Measurements from ENCODE around the gene SHF.
A peak's percentile ranks its signal among the peaks of the same experiment; 100 is the strongest.
"Not testable (repeated sequence)": the region's sequence is repeated elsewhere in the genome, so short reads cannot be mapped to it uniquely, and the experiment has no call there.

SHF gene, protein sequence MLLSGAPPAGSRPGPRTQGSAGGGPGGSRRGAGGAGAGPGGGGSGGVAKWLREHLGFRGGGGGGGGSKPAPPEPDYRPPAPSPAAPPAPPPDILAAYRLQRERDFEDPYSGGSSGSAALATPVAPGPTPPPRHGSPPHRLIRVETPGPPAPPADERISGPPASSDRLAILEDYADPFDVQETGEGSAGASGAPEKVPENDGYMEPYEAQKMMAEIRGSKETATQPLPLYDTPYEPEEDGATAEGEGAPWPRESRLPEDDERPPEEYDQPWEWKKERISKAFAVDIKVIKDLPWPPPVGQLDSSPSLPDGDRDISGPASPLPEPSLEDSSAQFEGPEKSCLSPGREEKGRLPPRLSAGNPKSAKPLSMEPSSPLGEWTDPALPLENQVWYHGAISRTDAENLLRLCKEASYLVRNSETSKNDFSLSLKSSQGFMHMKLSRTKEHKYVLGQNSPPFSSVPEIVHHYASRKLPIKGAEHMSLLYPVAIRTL

GRCh38 chr15:45187894-45188830, at the start of gene SHF:
Gene SHF (minus strand): TSS chr15:45187966. CDS start chr15:45187951, 15 bp downstream.
- no peak for DNase-seq

- not testable (repeated sequence) for DNase-seq
Measured at GRCh38 chr15:45236806-45237205, 49.0 kb upstream of the SHF start.

GRCh38 chr15:45234562-45235235, 46.9 kb upstream of the SHF start:
- DNase-seq = no peak

- no peak for DNase-seq
Measured at GRCh38 chr15:45231864-45232562, 44.2 kb upstream of the SHF start.

DNA sequence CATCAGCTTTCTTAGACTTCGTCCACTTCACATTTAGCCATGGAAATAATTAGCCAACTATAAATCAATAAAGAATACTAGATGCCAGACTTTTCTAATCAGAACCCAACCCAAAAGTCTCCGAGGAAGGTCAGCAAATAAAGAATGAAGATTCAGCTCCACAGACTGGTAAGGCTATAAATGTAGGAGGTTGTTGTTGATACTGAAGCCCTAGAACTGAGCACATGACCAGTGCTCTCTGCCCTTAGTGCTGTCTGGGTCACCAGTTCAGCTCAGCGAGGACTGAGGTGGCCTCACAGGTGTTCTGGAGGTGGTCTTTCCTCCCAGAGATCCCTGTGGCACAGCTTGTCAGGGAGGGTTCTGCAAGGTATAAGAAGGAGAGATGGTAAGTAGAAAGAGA, 43.4 kb upstream of the SHF start:
- no peak for DNase-seq

GRCh38 chr15:45230245-45230965, 42.6 kb upstream of the SHF start:
- DNase-seq = no peak

GRCh38 chr15:45228931-45229330, 41.2 kb upstream of the SHF start:
- DNase-seq = no peak

GRCh38 chr15:45225506-45226273, 37.9 kb upstream of the SHF start:
- no peak for DNase-seq

GRCh38 chr15:45224621-45225217, 37.0 kb upstream of the SHF start:
- no peak for DNase-seq

GRCh38 chr15:45221967-45222366, 34.2 kb upstream of the SHF start:
- no peak for DNase-seq

GRCh38 chr15:45221053-45221599, 33.4 kb upstream of the SHF start:
- no peak for DNase-seq

DNA sequence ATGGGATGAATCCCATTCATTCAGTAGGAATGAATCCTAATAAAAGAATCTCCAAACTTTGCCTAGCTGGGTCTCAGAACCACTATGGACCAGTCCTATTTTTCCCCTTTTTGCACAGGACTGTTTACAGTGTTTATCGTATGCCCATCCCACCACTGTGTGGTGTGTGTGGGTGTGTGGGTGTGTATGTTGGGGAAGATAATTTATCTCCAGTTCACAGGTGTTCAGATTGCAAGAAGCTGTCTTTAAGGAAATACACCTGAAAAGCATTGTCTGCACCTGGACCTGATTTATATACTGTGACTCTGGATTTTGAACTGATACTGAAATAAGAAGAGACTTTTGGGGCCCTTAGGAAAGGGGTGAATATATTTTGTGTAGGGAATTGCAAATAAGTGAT, 24.7 kb upstream of the SHF start:
- DNase-seq = no peak

DNA sequence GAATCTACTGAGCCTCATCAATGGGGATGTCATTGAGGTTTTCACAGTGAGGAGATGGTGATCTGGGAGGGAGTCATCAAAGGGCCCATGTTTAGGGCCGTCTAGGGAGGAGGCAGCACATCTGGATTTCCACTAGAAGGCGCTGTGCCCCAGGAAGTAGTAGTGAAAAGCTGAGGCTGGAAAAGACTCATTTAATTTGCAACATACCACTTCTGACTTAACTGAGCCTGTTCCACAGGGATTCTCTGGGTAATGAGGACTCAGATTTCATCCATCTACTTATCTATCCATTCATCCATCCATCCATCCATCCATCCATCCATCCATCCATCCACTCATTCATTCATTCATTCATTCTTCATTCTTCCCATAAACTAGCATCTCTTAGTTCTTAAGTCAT, 17.4 kb upstream of the SHF start:
- DNase-seq = no peak

DNA sequence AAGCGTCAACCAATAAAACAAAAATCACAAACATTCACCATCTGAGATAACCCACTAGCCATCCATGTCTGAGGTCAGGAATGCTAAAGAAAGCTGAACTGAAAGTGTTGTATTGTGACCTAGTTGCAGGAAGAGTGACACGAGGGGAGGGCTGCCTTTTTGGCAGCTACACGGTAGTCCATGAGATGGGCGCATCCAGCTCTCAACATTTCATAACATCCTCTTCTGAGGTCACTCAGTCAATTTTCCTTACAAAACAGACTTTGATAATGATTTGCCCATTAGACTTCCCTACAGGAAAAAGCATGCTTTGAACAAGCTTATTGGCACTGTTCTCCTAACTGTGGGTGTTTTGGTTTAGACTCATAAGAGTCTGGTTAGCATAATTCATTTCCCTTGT, 15.4 kb upstream of the SHF start:
- DNase-seq = no peak

GRCh38 chr15:45201869-45202268, 14.1 kb upstream of the SHF start:
- DNase-seq = no peak

- DNase-seq = no peak
Measured at GRCh38 chr15:45201557-45201859, 13.7 kb upstream of the SHF start.

GRCh38 chr15:45200799-45201556, 13.2 kb upstream of the SHF start:
- peak in 1 of 2 experiments; percentile 83 for DNase-seq

DNA sequence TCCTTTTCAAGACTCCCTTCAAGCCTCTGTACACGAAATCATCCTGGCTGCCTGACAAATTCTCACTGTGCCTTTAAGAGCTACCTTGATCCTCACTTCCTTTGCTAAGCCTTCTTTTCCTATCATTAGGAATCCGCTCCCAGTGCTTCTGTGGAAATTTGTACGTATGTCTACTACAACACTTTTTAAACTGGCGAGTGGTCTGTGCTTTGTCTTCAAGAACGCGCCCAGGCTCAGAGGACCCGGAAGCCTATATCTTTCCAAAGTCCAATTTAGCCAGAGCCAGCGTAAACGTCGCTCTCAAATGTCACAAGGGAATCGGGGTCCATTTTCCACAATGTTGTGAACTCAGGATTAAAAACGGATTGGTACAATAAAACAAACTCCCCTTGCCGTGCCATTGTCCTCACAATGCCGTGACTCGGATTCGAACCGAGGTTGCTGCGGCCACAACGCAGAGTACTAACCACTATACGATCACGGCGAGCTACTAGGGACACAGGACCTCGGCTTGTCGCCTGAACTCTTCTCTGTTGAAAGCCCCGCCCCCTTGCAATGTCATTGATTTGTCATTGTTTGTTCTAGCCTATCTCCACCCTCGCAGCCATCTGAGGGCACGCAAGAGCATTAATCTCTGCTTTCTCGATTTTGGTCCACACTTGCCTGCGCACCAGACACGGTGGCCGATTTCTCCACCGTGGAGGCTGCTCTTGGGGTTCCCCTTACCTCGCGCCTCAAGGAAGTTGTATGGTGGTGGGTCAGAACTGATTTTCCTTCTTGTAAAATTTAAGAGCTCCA, 12.4 kb upstream of the SHF start:
- DNase-seq = peak; percentile 79 to 92

All from NCI-H187 (cell line).